NCI-H2107 treated with DMSO at 0.1 percent for 48 hours (cell line): Measurements from ENCODE around the gene DENND4C.
"Not testable (repeated sequence)": the region's sequence is repeated elsewhere in the genome, so short reads cannot be mapped to it uniquely, and the experiment has no call there.

ENCODE experiments used
- DNase-seq: peaks from one replicate; lab custom pipeline; 2025; ENCODE audit not compliant: unreplicated experiment; lab: John Stamatoyannopoulos, UW

DENND4C gene

DNA sequence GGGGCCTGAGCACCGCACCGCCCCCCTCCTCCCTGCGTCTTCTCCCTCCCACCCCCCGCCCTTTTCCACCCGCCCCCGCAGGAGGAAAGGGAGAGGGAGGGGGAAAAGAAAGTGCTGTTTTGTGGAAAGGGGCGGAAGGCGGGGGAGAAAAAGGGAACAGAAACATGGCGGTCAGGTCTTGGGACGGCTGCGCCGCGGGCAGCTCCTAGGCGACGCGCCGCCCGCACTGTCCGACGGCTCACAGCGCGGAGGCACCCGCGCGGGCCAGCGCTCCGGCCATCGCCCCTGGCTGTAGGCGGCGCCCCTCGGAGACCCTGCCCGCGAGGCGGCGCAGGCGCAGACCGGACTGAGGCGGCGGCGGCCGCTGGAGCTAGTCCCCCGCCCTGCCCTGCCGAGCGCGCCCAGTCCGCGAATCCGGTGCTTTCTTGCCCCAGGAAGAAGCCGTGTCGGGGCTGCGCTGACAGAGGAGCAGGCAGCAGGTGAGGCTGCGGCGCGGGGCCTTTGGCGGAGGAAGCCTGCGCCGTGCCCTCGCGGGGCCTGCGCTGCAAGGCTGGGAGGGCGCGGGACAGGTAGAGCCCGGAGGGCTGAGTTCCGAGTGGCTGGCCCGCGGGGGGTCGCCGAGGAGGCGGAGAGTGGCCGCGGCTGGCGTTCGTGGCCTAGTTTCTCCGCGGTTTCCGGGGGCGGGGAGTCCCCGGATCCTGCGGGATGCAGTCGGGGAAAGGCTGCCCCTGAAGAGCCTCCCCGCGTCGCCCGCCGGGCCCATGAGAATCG lies at the start of gene DENND4C:
TSS of gene DENND4C (plus strand) at position 339 of the 771 bp plus-strand sequence. CDS start 45,482 bp downstream, outside the sequence.
- DNase-seq: peak; percentile 73

DNA sequence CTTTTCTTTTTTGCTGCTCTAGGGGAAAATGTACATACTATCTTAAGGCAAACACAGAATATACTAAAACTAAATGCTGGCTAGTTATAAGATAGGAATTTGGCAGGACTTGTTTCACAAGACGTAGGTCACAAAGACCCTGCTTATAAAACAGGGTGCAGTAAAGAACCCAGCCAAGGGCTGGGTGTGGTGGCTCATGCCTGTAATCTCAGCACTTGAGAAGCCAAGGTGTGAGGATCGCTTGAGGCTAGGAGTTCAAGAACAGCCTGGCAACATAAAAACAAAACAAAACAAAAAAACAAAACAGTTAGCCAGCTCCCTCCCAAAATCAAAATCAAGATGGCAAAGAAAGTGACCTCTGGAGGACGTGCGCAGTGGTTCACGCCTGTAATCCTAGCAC lies 49.5 kb upstream of the DENND4C start:
- no peak for DNase-seq

DNA sequence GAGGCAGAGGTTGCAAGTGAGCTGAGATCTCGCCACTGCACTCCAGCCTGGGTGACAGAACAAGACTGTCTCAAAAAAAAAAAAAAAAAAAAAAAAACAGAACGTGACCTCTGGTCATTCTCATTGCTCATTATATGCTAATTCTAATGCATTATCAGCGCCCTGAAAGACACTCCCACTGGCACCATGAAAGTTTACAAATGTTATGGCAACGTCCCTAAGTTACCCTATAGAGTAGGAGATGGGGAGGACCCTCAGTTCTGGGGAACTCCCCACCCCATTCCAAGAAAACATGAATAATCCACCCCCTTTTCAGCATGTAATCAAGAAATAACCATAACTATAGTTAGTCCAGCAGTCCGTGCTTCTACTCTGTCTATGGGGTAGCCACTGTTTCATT lies 48.9 kb upstream of the DENND4C start:
- DNase-seq: no peak

DNA sequence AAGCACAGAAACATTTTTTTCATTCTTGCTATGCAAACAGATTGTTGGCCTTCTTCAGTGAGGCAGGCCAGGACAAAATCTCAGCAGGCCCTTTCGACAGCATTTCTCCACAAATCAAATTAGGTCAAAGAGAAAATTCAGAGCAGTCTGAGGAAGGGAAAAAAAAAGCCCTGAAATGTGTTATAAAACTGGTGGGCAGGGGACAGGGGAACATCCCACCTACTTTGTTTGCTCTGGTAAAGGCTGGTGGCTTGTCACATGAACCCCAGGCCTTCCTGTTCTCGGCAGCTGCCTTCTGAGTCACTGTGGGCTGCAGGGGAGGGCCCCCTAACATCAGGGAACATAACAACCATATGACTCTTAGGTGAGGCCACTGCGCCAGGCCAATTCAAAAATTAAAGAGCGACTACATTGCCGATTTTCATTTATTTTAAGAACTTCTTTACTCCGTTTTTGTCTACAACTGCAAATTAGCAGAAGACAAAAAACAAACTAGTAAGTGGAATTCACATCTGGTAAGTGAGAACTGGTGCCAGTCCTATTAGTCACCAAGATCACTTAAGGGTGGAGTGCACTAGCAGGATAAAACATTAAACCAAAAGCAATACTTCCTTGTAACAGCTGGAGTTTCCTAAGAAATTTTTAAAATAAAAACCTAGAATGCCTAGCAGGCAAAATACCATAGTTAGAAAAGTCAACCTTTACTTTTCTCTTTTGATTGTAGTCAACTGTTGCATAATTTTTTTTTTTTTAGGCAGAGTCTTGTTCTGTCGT lies 46.2 kb upstream of the DENND4C start:
- DNase-seq: no peak

DNA sequence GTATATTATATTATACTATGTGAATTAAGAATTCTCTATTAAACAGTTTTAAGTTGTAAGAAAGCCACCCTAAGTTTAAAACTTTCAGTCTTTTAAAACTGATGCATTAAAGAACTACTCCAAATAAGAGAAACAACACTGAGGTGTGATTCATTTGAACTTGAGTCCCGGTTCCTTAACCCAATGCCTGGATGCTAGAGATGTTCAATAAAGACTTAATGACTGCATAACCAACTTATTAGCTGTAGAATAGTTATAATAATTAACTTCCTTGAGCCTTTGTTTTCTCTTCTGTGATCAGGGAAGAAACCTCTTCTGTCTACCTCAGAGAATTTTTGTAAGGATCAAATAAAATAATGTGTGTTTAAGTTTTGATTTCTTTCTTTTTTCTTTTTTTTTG lies 45.3 kb upstream of the DENND4C start:
- no peak for DNase-seq

DNA sequence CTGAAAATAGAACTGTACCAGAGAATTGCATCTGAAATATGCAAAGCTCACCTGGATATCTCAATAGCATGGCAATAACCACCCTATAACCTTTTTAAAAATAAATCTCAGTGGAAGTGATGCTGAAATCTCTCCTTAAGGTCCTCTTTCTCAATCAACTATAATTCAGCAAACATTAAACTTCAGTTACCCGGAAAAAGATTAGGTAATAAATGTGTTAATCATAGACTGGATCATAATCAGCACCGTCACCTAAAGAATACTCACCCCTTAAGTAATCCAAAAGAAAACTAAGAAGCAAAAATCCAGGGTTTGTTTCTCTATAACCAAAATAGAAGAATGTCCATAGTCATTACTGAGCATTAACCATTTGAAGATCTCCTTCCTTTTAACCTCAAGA lies 44.3 kb upstream of the DENND4C start:
- no peak for DNase-seq

DNA sequence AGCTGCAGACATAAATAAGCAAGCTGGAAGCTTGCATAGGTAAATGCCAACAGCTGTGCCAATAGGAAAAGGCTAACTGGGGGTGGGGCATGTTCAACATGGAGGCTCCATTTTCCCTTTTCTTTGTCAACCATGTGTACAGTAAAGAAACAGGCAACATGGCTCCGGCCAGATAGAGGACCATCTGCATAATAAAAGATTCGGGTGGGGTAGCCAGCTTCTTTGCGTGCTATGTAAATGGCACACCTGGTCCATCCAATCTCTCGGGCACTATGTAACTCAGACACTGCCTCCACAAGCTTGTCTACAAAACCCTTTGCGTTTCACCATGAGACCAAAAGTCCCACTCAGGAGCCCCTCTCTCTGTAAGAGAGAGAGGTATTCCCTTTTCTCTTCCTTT lies 41.7 kb upstream of the DENND4C start:
- no peak for DNase-seq

DNA sequence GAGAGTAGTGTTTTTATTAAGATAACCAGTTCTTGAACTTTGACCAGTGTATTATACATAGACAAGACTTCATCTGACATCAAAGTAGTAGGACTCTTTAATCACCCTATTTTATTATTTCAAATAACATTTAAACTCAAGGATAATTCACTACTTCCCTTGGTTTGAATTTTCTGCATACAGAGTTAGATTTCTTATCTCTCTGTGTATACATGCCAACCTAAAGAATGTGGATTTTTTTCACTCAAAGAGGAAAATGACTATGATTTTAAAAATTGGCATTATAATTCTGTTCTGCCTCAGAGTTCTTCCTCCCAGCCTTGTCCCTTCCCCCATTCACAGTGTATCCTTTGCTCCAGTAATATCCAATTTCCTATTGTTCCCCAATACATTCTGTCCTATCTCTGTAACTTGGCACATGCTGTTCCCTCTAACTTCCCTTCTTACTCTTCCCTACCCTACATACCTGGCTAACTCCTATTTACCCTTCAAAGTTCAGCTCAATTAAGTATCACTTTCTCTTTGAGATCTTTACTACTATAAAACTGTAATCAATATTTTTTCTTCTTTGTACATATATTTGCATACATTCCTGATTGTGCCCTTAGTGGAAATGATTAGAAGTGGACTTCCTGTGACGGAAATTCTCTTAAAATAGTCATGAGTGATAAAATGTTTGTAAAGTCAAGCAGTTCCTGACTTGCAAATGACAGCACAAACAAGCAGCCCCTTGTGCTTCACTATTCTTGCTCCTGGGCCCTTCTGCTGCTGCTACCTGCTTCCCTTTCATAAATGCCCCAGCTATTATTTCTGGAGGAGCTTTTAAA lies 38.1 kb upstream of the DENND4C start:
- no peak for DNase-seq

DNA sequence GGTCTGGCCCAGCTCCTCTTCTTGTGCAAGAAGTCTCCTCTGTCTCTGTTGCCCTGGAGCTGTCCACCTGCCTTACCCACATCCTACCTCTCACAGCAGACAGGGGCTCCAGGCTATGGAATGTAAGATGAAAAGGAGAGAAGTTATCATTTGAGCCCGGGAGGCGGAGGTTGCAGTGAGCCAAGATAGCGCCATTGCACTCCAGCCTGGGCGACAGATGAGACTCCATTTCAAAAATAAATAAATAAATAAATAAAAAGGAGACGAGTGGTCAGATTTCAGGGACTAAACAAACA lies 37.5 kb upstream of the DENND4C start:
- no peak for DNase-seq

DNA sequence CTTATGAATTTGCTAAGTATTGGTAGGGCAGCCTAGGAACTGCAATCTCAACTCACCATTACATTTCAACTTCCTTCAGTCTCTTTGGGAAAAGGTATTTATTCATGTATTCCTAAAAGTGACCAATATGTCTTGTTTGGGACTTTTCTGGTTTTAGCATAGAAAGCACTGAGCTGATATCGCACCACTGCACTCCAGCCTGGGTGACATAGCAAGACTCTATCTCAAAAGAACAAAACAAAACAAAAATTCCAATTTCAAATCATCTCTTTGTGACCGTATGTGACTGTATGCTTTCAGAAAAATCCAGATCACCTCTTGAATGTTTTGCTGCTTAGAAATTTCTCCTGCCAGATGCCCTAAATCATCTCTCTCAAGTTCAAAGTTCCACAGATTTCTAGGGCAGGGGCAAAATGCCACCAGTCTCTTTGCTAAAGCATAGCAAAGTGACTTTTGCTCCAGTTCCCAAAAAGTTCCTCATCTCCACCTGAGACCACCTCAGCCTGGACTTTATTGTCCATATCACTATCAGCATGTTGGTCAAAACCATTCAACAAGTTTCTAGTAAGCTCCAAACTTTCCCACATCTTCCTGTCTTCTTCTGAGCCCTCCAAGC lies 37.0 kb upstream of the DENND4C start:
- DNase-seq: not testable (repeated sequence)

DNA sequence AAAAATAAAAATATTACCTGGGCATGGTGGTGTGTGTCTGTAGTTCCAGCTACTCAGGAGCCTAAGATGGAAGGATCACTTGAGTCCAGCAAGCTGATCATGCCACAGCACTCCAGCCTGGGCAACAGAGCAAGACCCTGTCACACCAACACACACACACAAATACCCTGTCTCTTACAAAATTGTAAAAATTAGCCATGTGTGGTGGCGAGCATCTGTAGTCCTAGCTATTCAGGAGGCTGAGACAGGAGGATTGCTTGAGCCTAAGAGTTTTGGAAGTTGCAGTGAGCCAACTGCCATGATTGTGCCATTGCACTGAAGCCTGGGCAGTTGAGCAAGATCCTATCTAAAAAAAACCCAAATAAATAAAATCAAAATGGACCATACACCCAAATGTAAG lies 32.1 kb upstream of the DENND4C start:
- DNase-seq: no peak

DNA sequence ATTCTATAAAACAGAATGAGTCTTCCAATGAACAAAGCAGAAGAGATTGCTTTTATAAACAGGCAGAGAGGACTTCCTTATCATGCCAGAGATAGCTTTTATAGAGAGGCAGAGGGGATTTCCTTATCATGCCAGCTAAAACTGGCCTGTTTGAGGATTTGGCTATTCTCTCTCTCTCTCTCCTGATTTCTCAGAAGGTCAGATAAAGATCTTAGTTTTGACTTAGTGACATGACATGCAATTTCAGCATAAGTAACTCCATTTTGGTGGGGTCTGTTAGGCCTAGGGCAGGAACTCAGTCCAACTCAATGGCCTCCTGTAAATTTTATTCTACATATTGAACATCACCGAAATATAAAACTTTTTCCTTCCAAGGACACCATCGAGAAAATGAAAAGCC lies 31.5 kb upstream of the DENND4C start:
- DNase-seq: no peak

DNA sequence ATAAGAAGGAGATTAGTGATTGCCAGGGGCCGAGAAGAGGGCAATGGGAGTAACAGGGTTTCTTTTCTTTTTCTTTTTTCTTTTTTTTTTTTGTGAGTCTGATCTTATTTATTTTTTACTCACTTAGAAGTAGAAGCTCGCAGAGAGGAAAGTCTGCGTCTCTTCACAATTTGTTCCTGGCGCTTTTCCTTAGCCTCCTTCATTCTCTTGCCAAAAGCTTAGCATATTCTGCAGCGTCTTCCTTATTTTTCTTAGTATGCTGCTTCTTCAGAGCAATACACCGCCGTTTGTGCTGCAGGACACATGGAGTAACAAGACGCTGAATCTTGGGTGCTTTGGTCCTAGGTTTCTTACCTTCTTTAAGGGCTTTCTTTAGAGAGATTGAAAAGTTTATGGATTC lies 30.3 kb upstream of the DENND4C start:
- DNase-seq: no peak

DNA sequence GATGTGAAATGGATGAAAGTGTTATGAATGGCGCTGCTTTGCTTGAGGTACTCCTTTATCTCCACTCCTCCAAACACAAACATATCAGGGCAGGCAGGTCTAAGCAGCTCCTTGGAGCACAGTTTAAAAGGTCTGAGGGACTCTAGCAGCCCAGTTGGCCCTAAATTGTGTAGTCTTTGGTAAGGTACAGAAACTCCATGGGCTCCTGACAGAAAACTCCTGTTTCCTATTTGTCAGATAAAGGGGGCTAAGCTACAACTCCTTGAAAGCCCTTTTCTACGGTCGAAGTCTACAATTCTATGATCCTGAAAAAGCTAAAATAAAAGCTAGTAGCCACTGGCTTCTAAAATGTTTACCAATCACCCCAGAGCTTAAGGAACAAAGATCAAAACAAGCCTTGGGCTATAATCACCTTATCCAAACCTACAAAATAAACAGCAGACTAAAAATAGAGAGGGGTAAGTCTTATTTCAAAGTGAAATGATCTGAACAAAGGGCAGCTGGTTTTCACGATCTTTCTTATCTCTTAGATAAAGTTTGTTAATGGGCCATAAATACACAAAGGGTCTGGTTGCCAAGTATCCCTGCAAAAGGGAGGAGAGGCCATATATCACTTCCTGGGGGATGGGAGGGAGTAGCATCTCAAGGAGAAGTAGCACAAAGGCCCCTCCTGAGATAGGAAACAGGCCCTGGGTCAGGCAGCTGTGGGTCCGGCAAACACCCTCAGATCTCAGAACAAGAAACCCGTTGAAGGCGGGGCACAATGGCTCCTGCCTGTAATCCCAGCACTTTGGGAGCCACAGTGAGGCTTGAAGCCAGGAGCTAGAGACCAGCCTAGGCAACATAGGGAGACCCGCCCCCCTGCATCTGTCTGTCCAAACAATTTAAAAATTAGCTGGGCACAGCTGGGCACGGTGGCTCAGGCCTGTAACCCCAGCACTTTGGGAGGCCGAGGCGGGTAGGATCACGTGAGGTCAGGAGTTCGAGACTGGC lies 28.3 kb upstream of the DENND4C start:
- DNase-seq: no peak

DNA sequence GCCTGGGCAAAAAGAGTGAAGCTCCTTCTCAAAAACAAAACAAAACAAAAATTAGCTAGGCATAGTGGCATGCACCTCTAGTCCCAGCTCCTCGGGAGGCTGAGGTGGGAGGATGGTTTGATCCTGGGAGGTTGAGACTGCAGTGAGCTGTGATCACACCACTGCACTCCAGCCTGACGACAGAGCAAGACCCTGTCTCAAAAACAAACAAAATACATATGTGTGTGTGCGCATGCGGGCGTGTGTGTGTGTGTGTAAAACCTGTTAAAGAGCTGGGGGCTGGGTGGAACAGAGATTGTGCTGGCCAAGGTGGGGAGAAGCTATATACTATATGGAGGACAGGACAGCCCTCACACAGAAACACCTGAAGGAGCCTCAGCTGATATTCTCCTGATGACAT lies 27.4 kb upstream of the DENND4C start:
- DNase-seq: no peak

DNA sequence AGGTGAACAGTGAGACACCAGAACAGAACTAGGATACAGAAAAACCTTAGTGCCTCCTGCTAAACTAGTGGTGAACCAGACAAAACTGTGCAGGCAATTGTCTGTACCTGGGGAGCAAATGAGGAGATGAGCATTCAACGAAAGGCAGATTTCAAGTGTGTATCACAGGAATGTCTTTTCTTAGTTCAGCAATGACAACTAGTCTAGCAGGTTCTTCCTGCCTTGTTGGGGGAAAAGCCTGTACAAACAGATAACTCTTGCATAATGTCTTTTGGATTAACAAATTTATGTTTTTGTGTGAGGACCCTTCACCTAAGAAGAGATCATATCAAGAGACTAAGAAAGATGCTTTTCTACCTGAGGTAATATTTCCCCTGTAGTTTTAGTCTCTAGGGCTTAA lies 21.8 kb upstream of the DENND4C start:
- no peak for DNase-seq

DNA sequence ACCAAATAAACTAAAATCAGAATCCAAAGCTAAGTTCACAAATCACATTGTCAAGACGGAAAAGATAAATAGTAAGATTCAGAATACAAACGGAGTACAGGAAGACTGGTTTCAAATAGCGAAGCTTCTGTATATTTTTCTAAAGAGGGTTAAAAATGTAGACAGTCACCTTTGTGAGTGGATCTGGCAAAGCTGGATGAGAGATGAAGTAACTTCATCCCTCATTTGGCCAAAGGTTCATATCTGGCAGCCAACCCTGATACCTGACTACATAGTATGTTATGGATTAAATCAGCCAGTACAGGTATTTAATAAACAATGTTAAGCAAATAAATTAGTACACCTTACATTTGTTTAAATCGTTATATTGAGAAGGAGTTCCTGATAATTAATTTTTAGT lies 21.3 kb upstream of the DENND4C start:
- DNase-seq: no peak

DNA sequence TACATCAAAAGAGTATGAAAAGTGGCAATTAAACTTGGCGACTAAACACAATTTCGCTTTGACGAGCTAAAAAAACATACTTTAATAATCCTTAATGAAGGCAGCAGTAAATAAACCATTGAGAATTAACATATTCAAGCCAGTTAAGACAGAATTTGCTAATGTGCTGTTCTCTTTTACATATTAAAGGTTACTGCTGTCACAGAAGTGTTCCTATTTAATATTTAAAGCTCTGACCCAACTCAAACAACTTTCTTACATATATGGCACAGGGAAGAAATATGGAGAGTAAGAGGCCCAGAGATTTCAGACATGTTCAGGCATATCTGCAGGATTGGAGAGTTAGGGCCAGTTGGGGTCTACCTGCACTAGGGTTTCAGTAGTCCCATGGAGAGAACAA lies 16.7 kb upstream of the DENND4C start:
- no peak for DNase-seq

DNA sequence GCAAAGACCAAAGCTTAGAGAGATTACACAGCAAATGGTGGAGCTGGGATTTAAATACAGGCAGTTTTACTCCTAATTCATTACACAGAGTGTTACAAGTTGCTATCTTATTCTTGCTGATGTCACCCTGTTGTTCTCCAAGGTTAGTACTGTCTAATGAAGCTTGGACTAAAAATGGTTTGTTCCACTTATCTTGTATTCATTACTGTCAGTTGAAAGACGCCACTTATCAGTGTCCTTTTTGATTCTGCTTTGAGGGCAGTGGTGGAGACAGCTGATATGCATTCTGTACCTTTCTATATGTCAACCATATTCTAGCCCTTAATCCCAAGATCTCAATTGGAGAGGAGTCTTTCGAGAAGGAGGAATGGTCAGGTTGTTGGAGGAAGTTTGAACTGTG lies 14.0 kb upstream of the DENND4C start:
- DNase-seq: no peak

DNA sequence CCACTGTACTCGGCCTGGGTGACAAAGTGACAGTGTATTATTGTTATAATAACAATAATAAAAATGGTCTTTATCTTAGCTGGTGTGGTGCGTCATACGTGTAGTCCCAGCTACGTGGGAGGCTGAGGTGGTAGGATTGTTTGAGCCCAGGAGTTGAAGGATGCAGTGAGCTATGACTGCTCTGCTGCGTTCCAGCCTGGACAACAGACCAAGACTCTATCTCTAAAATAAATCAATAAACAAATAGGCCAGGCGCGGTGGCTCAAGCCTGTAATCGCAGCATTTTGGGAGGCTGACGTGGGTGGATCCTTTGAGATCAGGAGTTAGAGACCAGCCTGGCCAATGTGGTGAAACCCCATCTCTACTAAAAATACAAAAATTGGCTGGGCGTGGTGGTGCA lies 9.2 kb upstream of the DENND4C start:
- no peak for DNase-seq
